Measurements from ENCODE around the gene MBD3L4. TPM values are rescaled to one million over a fixed set of nuclear protein-coding genes. Genes with fewer than 3 reads are reported as not detected.

MBD3L4 gene
- total and polyA plus RNA-seq, 2 donors (not counting 3 experiments of a cell fraction or from before 2014, with no cell fraction given): not detected

GRCh38 chr19:7072541-7072940 lies 32.6 kb upstream of the MBD3L4 start:
- no peaks in the 10 kb centered on the region for H3K27me3 ChIP-seq (ENCODE audit: control insufficient read depth in 2 of 2, insufficient read depth in 2 of 2, low read length in 2 of 2)
- no peak overlapping the region for H3K27ac ChIP-seq (ENCODE audit: insufficient read depth, low read depth, low read length)
- peaks cover 7% of the 10 kb centered on the region for H3K4me1 ChIP-seq (ENCODE audit: control insufficient read depth, extremely low read depth, insufficient read depth, low read length)
- no peaks in the 10 kb centered on the region for H3K9me1 ChIP-seq (replicated peaks; ENCODE audit: control insufficient read depth, extremely low read depth, insufficient read depth, low read length)
- TF ChIP-seq MAX (IDR thresholded peaks at IDR 0.05; ENCODE audit: insufficient read depth, insufficient read length) (no peak), JUN (IDR thresholded peaks at IDR 0.05; ENCODE audit: borderline replicate concordance, insufficient read depth, insufficient read length, low read depth) (no peak), GATA2 (IDR thresholded peaks at IDR 0.05; ENCODE audit: insufficient read depth, insufficient read length, low read depth, low read length) (no peak), POLR2A (IDR thresholded peaks at IDR 0.05; ENCODE audit: low read depth, low read length) (no peak), POLR2AphosphoS5 (IDR thresholded peaks at IDR 0.05; ENCODE audit: insufficient read depth, low read depth, low read length) (no peak), CTCF (IDR thresholded peaks at IDR 0.05; ENCODE audit: extremely low read depth in 1 of 2, insufficient read depth in 1 of 2, low read depth in 1 of 2, low read length in 2 of 2) (no peak), FOS (IDR thresholded peaks at IDR 0.05; ENCODE audit: borderline replicate concordance, insufficient read depth, low read length) (no peak)
- no peaks in the 10 kb centered on the region for H4K20me1 ChIP-seq (replicated peaks; ENCODE audit: control insufficient read depth, extremely low read depth, insufficient read depth, low read length)
- CTCF ChIA-PET: interaction anchor here (1.0 kb wide), 1 partner anchor 27 kb away, joined by 3 read pairs; no protein-coding TSS in a partner anchor
- intact Hi-C loops (cut with micrococcal nuclease) (no loop called here), dilution Hi-C loops (cut with MboI; ENCODE audit: extremely low pct_ligation_motif_present, low sequenced_read_pairs) (no loop called here)
- no TSS peak for BruUV-seq (replicated peaks)
- DNase-seq (ENCODE audit: low read depth, low spot score) (no peak), FAIRE-seq (no peak)
- H3K4me3 ChIP-seq (replicated peaks in 1 of 3; ENCODE audit: insufficient read depth in 1 of 3, low read depth in 1 of 3, low read length in 3 of 3): no peak overlapping the region
- H3K9ac ChIP-seq (replicated peaks; ENCODE audit: extremely low read depth, insufficient read depth, low read length): no peak overlapping the region
- H3K36me3 ChIP-seq (ENCODE audit: control insufficient read depth in 2 of 2, extremely low read depth in 1 of 2, insufficient read depth in 2 of 2, low read length in 2 of 2): peaks cover 15 to 28% of the 10 kb centered on the region in 2 experiments
- no peak overlapping the region for H3K4me2 ChIP-seq (ENCODE audit: insufficient read depth, low read length)
- POLR2A ChIA-PET: no interaction called here
- no peak overlapping the region for H2AFZ ChIP-seq (ENCODE audit: low read depth, low read length)
- peaks cover 2% of the 10 kb centered on the region for H3K9me3 ChIP-seq (replicated peaks; ENCODE audit: control insufficient read depth, insufficient read depth, low read length)
- H3K79me2 ChIP-seq (ENCODE audit: control insufficient read depth, insufficient read depth, low read length): peaks cover 9% of the 10 kb centered on the region

Data from endothelial cell of umbilical vein (primary cell).